Activated T-cell treated with anti-CD3 and anti-CD28 coated beads for 24 hours (primary cell): ENCODE data around the gene MTRR.

Experiments
- DNase-seq: peaks from one replicate; pipeline ENCODE4 v3.0.0-alpha.2; 2020; ENCODE audit warnings: low read depth

Gene MTRR

GRCh38 chr5:7857361-7857760 is 11.6 kb upstream of the MTRR start:
- DNase-seq: no peak

GRCh38 chr5:7857926-7858632 is 10.9 kb upstream of the MTRR start:
- DNase-seq: no peak

- no peak for DNase-seq
These were observed 2.8 kb upstream of the MTRR start for GRCh38 chr5:7866196-7866595.

GRCh38 chr5:7867260-7867659 is 1.7 kb upstream of the MTRR start:
- no peak for DNase-seq

GRCh38 chr5:7868427-7868772 is 548 bp upstream of the MTRR start:
- DNase-seq: no peak

GRCh38 chr5:7869474-7870136 is 657 bp downstream of the MTRR start:
- no peak for DNase-seq

- no peak for DNase-seq
These were observed 2.7 kb downstream of the MTRR start for GRCh38 chr5:7871653-7872052.

GRCh38 chr5:7872517-7873130 is 3.7 kb downstream of the MTRR start:
- no peak for DNase-seq

- DNase-seq: no peak
These were observed 4.3 kb downstream of the MTRR start for GRCh38 chr5:7873216-7873615.

- DNase-seq: no peak
These were observed 5.7 kb downstream of the MTRR start for GRCh38 chr5:7874639-7875038.

- DNase-seq: no peak
These were observed 6.2 kb downstream of the MTRR start for GRCh38 chr5:7875151-7875550.

- no peak for DNase-seq
These were observed 7.9 kb downstream of the MTRR start for GRCh38 chr5:7876867-7877266.

- no peak for DNase-seq
These were observed 8.9 kb downstream of the MTRR start for GRCh38 chr5:7877851-7878250.

GRCh38 chr5:7878381-7878873 is 9.5 kb downstream of the MTRR start:
- no peak for DNase-seq

GRCh38 chr5:7881091-7881490 is 12.1 kb downstream of the MTRR start:
- DNase-seq: no peak

GRCh38 chr5:7881816-7882215 is 12.9 kb downstream of the MTRR start:
- no peak for DNase-seq

- DNase-seq: no peak
These were observed 14.0 kb downstream of the MTRR start for GRCh38 chr5:7882926-7883325.

- no peak for DNase-seq
These were observed 15.7 kb downstream of the MTRR start for GRCh38 chr5:7884491-7885267.

- no peak for DNase-seq
These were observed 18.0 kb downstream of the MTRR start for GRCh38 chr5:7886849-7887475.

- no peak for DNase-seq
These were observed 20.0 kb downstream of the MTRR start for GRCh38 chr5:7888901-7889300.

- no peak for DNase-seq
These were observed 25.5 kb downstream of the MTRR start for GRCh38 chr5:7894439-7894838.

- DNase-seq: no peak
These were observed 25.9 kb downstream of the MTRR start for GRCh38 chr5:7894860-7895259.
